ENCODE results near the gene MARK2.
A peak's percentile ranks its signal among the peaks of the same experiment; 100 is the strongest.

Gene MARK2

GRCh38 chr11:63920126-63920938 is 81.4 kb downstream of the MARK2 start:
- DNase-seq (ENCODE audit: low read depth in 2 of 2, low spot score in 1 of 2), result no peak

DNA sequence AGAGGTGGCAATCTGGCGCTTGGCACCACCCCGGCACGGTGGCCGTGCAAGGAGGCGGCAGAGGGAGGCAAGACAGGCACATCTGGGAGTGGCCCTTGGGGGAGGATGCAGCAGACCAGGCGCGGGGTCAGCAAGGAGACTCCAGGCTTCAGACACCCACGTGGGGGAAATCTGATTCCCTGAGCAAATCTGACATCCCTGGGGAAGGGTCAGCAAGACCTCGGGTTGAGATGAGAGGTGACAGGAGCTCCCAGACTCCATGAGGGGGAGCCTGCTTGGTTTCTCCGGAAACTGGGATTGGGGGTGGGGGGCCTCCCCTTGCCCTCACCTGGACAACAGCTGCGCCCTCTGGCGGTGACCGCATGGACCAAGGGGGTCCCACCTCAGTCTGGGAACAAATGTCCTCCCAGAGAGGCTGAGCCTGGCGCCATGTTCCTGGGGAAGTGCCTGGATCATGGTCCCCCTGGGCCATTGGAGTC is 82.1 kb downstream of the MARK2 start:
- no peak for DNase-seq (ENCODE audit: low read depth in 2 of 2, low spot score in 1 of 2)

- DNase-seq (ENCODE audit: low read depth in 2 of 2, low spot score in 1 of 2), result no peak
Measured at GRCh38 chr11:63922673-63923192, 83.8 kb downstream of the MARK2 start.

DNA sequence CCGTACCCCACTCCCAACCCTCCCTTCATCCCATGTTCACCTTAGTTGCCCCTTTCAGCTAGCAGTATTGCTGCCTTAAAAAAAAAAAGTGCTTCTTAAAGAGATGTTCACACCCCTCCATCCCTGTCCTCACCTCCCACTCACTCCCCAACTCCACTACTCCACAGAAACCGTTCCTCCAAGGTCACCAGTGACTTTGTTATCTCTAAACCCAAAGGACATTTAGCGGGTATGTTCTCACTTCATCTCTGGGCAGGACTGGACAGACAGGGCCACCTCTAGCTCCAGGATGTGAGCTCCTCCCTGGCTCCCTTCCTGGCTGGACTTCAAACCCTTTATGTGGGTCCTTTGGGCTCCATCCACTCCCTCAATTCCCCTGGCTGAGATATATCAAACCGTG is 84.4 kb downstream of the MARK2 start:
- no peak for DNase-seq (ENCODE audit: low read depth in 2 of 2, low spot score in 1 of 2)

- DNase-seq (ENCODE audit: low read depth in 2 of 2, low spot score in 1 of 2), result no peak
Measured at GRCh38 chr11:63929616-63930015, 90.7 kb downstream of the MARK2 start.

GRCh38 chr11:63931045-63931444 is 92.1 kb downstream of the MARK2 start:
- no peak for DNase-seq (ENCODE audit: low read depth in 2 of 2, low spot score in 1 of 2)

DNA sequence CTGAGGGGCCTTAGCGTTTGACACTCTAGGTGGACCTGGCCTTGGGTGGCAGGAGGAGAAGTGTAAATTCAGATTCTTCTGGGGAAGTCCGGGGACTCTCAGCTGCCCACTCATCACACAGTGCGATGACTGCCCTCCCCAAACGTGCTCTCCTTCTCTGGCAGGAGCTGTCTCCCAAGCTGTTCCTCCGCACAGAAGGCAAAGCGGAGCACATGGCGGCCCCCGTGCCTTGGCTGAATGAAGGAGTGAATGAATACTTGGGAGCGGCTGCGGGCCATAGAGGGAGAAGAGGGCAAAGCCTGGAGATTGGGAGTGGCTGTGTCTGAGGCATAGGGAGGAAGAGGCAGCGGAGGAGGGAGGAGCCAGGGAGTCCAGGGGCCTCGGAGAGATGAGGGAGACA is 93.0 kb downstream of the MARK2 start:
- DNase-seq (ENCODE audit: low read depth in 2 of 2, low spot score in 1 of 2), result no peak

GRCh38 chr11:63933459-63933858 is 94.5 kb downstream of the MARK2 start:
- DNase-seq (ENCODE audit: low read depth in 2 of 2, low spot score in 1 of 2), result no peak

DNA sequence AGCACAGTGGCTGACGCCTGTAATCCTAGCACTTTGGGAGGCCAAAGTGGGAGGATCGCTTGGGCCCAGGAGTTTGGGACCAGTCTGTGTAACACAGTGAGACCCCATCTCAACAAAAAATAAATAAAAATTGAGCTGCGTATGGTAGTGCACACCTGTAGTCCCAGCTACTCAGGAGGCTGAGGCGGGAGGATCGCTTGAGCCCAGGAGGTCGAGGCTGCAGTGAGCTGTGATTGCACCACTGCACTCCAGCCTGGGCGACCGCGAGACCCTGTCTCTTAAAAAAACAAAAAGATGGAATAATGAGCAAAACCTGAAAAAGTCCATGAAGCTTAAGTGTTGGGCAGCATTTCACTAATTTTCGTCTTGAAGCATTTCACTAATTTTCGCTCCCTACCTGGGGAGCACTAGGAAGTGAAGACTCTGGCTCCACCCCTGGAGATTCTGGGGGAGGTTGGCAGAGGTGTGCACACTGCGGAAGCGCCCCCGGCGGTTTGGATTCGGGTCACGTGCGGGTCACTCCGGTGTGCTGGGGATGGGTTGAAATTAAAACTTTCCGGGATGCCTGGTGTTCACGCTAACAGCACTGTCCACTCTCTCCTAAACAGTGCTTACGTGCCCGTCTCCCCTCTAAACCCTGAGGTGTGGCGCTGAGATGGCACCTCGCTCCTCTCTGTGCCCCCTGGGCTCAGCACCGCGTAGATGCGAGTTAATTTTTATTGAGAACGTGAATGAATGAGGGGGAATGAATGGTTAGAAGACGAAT is 99.0 kb downstream of the MARK2 start:
- DNase-seq (ENCODE audit: low read depth in 2 of 2, low spot score in 1 of 2), result no peak

DNA sequence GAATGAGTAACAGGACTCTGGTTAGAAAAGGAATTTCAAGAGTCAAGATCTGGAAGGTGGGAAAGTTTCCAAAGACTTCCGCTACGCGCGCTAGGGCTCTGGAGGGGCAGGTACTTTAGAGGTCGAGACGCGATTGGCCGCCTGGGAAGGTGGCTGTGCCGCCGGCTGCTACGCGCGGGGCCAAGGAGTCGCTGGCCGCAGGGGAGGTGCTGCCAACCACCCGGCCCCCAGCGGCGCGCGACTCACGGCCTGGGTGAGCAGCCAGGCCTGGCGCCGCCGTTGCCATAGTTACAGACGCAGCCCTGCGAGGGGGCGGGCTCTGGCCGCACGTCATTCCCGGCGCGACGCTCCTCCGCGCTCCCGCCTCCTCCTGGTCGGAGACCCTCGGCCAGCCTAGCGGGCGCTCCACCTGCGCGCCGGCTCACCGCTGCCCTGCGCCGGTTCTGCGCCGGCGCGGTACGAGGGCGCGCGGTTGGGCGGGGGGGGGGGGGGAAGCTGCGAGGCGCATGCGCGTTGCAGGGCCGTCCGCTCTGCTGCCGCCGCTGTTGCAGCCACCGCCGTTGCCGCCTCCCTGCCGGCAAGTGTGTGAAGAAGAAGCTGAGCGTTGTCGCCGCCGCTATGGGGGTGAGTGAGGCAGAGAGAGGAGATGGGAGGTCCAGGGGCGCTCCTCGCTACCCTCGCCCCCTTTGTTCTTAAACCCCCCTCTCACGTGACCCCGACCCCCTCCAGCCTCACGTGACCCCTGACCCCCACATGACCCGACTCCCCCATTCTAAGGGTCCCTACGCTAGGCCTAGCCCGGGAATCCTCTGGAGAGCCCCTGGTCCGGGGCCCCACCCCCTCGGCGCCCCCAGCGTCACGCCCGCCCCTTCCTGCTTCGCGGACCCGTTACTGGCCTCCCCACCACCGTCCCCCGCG is 99.8 kb downstream of the MARK2 start, which contains the start of gene NAA40:
TSS of gene NAA40 (plus strand) at position 524 of the 918 bp plus-strand sequence. CDS start at position 619, 95 bp downstream.
- DNase-seq (ENCODE audit: low read depth in 2 of 2, low spot score in 1 of 2), result peak; percentile 70 to 85

DNA sequence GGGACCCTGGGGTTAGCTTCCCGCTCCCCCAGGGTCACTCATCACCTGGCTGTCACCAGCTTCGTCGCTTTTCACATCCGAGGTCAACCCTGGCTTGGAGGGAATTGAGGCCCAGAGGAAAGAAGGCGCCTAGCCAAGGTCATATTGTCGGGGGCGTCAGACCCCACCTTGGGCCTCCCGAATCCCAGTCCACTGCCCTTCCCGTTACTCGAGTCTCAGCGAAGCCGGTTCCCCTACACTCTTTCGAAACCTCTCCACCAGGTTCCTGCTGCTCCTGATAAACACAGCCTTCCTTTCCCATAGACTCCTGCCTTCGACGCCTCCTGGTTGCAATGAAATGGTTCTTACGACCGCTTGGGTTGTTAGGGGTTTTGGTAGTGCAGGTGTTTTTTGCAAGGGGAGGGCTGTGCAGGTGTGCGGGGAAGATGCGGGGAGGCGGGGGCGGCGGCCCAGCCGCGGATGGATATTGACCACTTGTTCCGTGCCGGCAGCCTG is 100.5 kb downstream of the MARK2 start:
- DNase-seq (ENCODE audit: low read depth in 2 of 2, low spot score in 1 of 2), result no peak

GRCh38 chr11:63940786-63941185 is 101.9 kb downstream of the MARK2 start:
- DNase-seq (ENCODE audit: low read depth in 2 of 2, low spot score in 1 of 2), result no peak

DNA sequence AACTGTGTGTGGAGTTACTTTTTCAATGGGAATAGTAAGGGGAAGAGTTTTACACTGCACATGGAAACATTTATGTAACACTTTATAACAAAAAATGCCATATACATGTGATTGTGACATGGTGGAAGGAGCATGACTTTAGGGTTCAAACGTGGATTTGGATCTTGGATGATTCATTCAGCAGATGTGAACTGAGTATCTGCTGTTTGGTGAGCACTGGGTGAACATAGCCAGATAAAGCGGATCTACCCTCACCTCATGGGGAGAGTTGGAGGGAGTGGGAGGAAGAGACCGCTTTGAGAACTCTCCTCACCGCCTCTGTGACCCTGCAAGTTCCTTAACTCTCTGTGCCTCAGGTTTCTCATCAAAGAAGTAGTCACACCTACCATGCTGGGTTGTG is 103.0 kb downstream of the MARK2 start:
- DNase-seq (ENCODE audit: low read depth in 2 of 2, low spot score in 1 of 2), result no peak

GRCh38 chr11:63942803-63943202 is 103.9 kb downstream of the MARK2 start:
- no peak for DNase-seq (ENCODE audit: low read depth in 2 of 2, low spot score in 1 of 2)

DNA sequence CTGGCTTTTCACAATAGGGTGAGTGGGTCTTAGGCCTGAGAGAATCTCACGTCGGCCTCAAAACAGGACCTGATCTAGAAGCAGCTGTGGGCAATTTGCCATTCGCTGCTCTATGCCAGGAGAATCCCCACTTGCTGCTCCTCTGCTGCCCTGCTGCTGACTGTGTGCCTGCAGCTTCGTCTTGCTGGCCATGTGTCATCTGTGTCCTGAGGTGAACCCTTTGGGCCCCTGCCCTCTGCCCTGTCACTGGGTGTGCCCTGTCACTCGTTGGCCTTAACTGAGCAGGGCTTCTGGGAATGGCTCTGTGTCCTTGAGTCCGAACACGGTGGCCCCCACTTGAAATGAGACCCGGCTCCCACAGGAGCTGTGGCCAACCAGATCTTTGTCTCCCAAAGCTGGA is 106.1 kb downstream of the MARK2 start:
- no peak for DNase-seq (ENCODE audit: low read depth in 2 of 2, low spot score in 1 of 2)

DNA sequence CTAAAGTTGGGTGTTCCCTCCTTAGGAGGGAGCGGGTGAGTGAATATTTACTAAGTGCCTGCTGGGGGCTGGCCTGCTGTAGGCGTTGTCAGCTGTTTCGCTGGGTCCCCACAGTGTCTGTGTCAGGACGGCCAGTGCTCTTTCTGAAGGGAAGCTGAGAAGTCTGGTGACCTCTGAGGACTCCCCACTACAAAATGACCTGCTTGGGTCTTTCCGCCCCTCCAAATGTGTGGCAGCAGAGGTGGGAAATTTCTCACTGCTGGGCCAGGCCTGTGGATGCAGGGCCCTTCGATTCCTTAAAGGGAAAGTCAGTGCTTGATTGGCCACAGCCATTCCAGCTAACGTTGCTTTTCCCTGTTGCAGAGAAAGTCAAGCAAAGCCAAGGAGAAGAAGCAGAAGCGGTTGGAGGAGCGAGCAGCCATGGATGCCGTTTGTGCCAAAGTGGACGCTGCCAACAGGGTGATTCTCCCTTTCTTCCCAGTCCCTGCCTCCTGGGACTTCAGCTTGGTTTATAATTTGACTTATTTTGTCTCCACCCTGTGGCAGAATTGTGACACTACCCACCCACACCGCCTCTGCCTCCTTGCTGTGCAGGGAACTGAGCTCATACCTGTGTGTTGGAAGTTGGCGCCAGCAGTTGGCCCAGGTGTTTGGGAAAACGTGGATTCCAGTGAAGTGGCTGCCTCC is 106.7 kb downstream of the MARK2 start:
- DNase-seq (ENCODE audit: low read depth in 2 of 2, low spot score in 1 of 2), result peak in 1 of 2 donors; percentile 14

GRCh38 chr11:63951779-63952536 is 113.0 kb downstream of the MARK2 start:
- no peak for DNase-seq (ENCODE audit: low read depth in 2 of 2, low spot score in 1 of 2)

DNA sequence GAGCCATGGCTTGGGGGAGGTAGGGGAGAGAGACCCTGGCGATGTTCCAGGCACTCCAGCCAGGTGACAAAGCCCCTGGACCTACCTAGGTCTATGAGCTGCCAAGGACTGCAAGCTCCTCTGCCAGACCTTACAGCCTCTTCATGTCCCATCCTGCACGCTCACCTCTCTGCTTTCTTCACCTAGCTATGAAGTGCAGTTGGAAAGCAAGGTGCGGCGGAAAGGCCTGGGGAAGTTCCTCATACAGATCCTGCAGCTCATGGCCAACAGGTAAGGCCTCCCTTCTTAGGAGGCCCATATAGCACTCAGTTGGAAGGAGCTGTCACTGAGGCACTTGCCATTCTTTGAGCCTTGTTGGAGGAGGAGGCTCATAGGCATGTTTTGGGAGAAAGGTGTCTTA is 113.7 kb downstream of the MARK2 start:
- DNase-seq (ENCODE audit: low read depth in 2 of 2, low spot score in 1 of 2), result no peak

DNA sequence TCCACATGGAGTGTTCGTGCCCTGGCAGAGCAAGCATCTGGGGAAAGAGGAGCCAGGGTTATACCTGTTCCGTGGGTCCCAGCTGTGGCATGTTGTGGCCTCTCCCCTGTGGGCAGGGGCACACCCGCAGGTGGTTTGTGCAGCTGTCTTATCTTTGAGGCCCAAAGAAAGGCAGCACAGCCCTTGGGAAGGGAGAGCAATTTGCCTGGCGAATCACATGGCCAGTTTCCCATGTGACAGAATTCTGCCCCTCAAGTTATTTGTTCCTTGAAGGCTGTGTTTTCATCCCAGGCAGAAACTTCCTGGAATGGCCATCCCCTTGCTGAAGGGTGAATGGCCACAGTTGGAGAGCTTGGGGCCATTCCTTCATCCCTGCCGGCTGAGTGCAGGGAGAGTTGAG is 119.1 kb downstream of the MARK2 start:
- no peak for DNase-seq (ENCODE audit: low read depth in 2 of 2, low spot score in 1 of 2)
